Esophagus squamous epithelium (tissue), 4 donors: Measurements from ENCODE around the gene CCDC187.

Experiments used
- POLR2A ChIP-seq, 4 donors: fragments of 450-650 bp; IDR thresholded peaks; one replicate each; pipeline ENCODE4 v1.6.1; 2017; ENCODE audit warnings: antibody characterized with exemption in 4 of 4, mild to moderate bottlenecking in 4 of 4, moderate library complexity in 3 of 4
- TF ChIP-seq, protein P1 (sequence below), 6 experiments: fragments of 450-650 bp in 4 of 6; fragments of 200-600 bp in 2 of 6; sonication (generic) in 2 of 6; IDR thresholded peaks; one replicate each; pipeline ENCODE4 v1.5.1; 2016 to 2019; ENCODE audit warnings: antibody characterized with exemption in 6 of 6, mild to moderate bottlenecking in 4 of 6, moderate library complexity in 4 of 6

DNA sequence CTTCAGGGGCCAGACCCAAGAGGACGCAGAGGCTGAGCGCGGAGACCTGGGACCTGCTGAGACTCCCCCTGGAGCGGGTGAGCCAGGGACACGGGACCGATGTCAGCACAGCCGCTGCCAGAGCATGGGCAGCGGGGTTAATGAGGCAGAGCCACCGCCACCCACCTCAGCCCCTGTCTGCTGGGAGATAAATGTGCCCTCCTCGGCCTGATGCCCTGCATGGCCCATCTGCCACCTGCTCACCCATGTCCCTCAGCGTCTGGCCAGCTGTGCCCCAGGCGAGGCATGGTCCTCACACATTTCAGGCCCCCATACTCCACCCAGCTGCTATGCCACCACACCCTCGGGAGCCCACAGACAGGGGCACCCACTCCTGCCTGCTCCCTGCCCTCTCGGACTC, 44.8 kb upstream of the CCDC187 start:
- TF ChIP-seq, protein P1, sequence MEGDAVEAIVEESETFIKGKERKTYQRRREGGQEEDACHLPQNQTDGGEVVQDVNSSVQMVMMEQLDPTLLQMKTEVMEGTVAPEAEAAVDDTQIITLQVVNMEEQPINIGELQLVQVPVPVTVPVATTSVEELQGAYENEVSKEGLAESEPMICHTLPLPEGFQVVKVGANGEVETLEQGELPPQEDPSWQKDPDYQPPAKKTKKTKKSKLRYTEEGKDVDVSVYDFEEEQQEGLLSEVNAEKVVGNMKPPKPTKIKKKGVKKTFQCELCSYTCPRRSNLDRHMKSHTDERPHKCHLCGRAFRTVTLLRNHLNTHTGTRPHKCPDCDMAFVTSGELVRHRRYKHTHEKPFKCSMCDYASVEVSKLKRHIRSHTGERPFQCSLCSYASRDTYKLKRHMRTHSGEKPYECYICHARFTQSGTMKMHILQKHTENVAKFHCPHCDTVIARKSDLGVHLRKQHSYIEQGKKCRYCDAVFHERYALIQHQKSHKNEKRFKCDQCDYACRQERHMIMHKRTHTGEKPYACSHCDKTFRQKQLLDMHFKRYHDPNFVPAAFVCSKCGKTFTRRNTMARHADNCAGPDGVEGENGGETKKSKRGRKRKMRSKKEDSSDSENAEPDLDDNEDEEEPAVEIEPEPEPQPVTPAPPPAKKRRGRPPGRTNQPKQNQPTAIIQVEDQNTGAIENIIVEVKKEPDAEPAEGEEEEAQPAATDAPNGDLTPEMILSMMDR (IDR thresholded peaks at IDR 0.05): no peak
- TF ChIP-seq POLR2A (IDR thresholded peaks at IDR 0.05): no peak
